HL-60 (cell line): ENCODE results near the gene DLD.

Source experiments
- DNase-seq, 2 experiments: peaks; one replicate each; pipeline ENCODE4 v3.0.0-alpha.2; 2010 to 2020; ENCODE audit warnings: low read depth in 1 of 2, low spot score in 1 of 2
- H3K27ac ChIP-seq: fragments of 250-450 bp; sonication (Bioruptor Pico); replicated peaks from 2 replicates; pipeline ENCODE4 v1.5.1; 2020; ENCODE audit warnings: mild to moderate bottlenecking, moderate library complexity
- H3K27me3 ChIP-seq: fragments of 250-450 bp; sonication (Bioruptor Pico); 2 replicates; pipeline ENCODE4 v1.5.1; 2021; ENCODE audit warnings: mild to moderate bottlenecking, moderate library complexity; ENCODE audit not compliant: insufficient read depth, poor library complexity, severe bottlenecking
- H3K4me3 ChIP-seq: replicated peaks from 2 replicates; pipeline ENCODE4 v1.5.1; 2011; ENCODE audit warnings: mild to moderate bottlenecking, control low read depth, low read length; ENCODE audit not compliant: insufficient read depth
- CTCF ChIP-seq: IDR thresholded peaks from one replicate; pipeline ENCODE4 v1.5.1; 2011; ENCODE audit warnings: low read length, control low read depth, inconsistent platforms; ENCODE audit not compliant: insufficient read depth
- GABPA ChIP-seq: IDR thresholded peaks from 2 replicates; pipeline ENCODE4 v1.6.1; 2012; ENCODE audit warnings: low read depth
- POLR2AphosphoS5 ChIP-seq: IDR thresholded peaks from 2 replicates; pipeline ENCODE4 v1.6.1; 2012; ENCODE audit warnings: low read depth
- REST ChIP-seq: IDR thresholded peaks from 2 replicates; pipeline ENCODE4 v1.6.1; 2012; ENCODE audit warnings: low read depth; ENCODE audit not compliant: insufficient replicate concordance
- SPI1 ChIP-seq: IDR thresholded peaks from 2 replicates; pipeline ENCODE4 v1.6.1; 2012; ENCODE audit warnings: low read depth, mild to moderate bottlenecking, borderline replicate concordance

The DLD gene

GRCh38 chr7:107964510-107964909 lies 73.5 kb downstream of the DLD start:
- TF ChIP-seq GABPA (no peak), CTCF (no peak), POLR2AphosphoS5 (no peak), SPI1 (no peak), REST (no peak)
- H3K27ac ChIP-seq = no peak overlapping the region
- no peak overlapping the region for H3K4me3 ChIP-seq
- no peak for DNase-seq
- peaks cover 2% of the 10 kb centered on the region for H3K27me3 ChIP-seq

- DNase-seq = no peak
- Histone ChIP-seq H3K27me3 (peaks cover 2% of the 10 kb centered on the region), H3K27ac (no peak overlapping the region), H3K4me3 (no peak overlapping the region)
- no peak for TF ChIP-seq POLR2AphosphoS5
- TF ChIP-seq REST = no peak
- TF ChIP-seq CTCF = no peak
- TF ChIP-seq GABPA = no peak
- TF ChIP-seq SPI1 = no peak
Measured at GRCh38 chr7:107966711-107967110, 75.7 kb downstream of the DLD start.

- H3K27me3 ChIP-seq = no peaks in the 10 kb centered on the region
- no peak for DNase-seq
- H3K27ac ChIP-seq = no peak overlapping the region
- TF ChIP-seq CTCF (no peak), GABPA (no peak), SPI1 (no peak), REST (no peak), POLR2AphosphoS5 (no peak)
- H3K4me3 ChIP-seq = no peak overlapping the region
Measured at GRCh38 chr7:107967420-107967819, 76.4 kb downstream of the DLD start.
